Upper lobe of right lung (tissue), 1 donor: Measurements from ENCODE around the gene SSNA1. TPM values are rescaled to one million over a fixed set of nuclear protein-coding genes. Genes with fewer than 3 reads are reported as not detected.

Experiments used
- ATAC-seq: fragments of 200-7000 bp; cut with Tn5 transposase; one replicate; pipeline ENCODE4 v1.9.1; 2020; ENCODE audit warnings: mild to moderate bottlenecking, moderate library complexity
- DNase-seq: peaks from one replicate; pipeline ENCODE4 v3.0.0-alpha.2; 2020
- H3K27ac ChIP-seq: fragments of 200-600 bp; one replicate; pipeline ENCODE4 v1.8.0; 2022
- H3K27me3 ChIP-seq: fragments of 200-600 bp; one replicate; pipeline ENCODE4 v1.8.0; 2022; ENCODE audit warnings: mild to moderate bottlenecking
- H3K36me3 ChIP-seq: fragments of 200-600 bp; one replicate; pipeline ENCODE4 v1.8.0; 2022
- H3K4me1 ChIP-seq: fragments of 200-600 bp; one replicate; pipeline ENCODE4 v1.8.0; 2022
- H3K4me3 ChIP-seq: fragments of 200-600 bp; one replicate; pipeline ENCODE4 v1.8.0; 2022; ENCODE audit warnings: mild to moderate bottlenecking
- H3K9me3 ChIP-seq: fragments of 200-600 bp; one replicate; pipeline ENCODE4 v1.8.0; 2022
- intact Hi-C: fragments of 100-400 bp; cut with DNase I; formaldehyde crosslinking; loops from one replicate; pipeline ENCODE4 v1.11.0; 2022
- total RNA-seq: library from RNA; stranded (reverse); fragmentation: NEBNext Ultra II Directional; extraction: Animal tissue kit (Norgen Biotek cat#: 25700); gene quantifications from one replicate; pipeline ENCODE4 v1.2.1, GENCODE V29; 2021
- TF ChIP-seq, protein P1 (sequence below): fragments of 200-600 bp; IDR thresholded peaks from one replicate; pipeline ENCODE4 v1.8.0; 2022; ENCODE audit warnings: antibody characterized with exemption
- donor health status: DM: no; HTN: yes; CAD: no; lungs with severe emphysema.

Gene SSNA1
- total RNA-seq, 1 donor from 2014 or later: 55.5 TPM

GRCh38 chr9:137173796-137174664 lies 14.4 kb upstream of the SSNA1 start:
- Histone ChIP-seq H3K27ac (no peak overlapping the region), H3K4me1 (peaks cover 4% of the 10 kb centered on the region)
- no peak for DNase-seq

DNA sequence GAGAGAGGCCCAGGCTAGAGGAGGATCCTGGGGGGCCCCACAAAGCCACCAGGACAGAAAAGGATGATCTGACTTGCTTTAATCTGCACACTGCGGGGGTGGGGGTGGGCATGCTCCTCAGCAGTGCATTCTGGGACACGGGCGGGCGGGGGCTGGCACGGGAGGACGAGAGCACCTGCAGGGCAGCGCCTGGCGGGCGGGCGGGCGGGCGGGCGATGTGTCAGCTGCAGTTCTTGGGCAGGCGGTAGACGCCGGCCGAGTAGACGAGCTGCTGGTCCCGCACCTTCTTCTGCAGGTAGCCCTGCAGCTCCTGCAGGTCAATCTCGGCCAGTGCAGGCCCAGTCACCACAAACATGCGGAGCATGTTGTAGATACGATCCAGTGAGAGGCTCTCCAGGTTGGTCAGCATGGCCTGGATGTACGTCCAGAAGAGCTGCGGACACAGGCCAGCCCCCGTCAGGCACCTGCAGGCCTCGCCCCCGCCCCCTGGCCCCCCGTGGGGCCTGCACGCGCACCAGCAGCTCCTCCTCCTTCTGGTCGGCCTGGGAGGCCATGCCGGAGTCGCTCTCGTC lies 13.7 kb upstream of the SSNA1 start:
- intact Hi-C loops: no loop called here
- Histone ChIP-seq H3K27me3 (peaks cover 31% of the 10 kb centered on the region), H3K4me3 (no peak overlapping the region), H3K9me3 (no peaks in the 10 kb centered on the region), H3K36me3 (peaks cover 19% of the 10 kb centered on the region), H3K4me1 (no peaks in the 10 kb centered on the region), H3K27ac (no peak overlapping the region)
- DNase-seq (no peak), ATAC-seq (peak; percentile 4)
- TF ChIP-seq, protein P1, sequence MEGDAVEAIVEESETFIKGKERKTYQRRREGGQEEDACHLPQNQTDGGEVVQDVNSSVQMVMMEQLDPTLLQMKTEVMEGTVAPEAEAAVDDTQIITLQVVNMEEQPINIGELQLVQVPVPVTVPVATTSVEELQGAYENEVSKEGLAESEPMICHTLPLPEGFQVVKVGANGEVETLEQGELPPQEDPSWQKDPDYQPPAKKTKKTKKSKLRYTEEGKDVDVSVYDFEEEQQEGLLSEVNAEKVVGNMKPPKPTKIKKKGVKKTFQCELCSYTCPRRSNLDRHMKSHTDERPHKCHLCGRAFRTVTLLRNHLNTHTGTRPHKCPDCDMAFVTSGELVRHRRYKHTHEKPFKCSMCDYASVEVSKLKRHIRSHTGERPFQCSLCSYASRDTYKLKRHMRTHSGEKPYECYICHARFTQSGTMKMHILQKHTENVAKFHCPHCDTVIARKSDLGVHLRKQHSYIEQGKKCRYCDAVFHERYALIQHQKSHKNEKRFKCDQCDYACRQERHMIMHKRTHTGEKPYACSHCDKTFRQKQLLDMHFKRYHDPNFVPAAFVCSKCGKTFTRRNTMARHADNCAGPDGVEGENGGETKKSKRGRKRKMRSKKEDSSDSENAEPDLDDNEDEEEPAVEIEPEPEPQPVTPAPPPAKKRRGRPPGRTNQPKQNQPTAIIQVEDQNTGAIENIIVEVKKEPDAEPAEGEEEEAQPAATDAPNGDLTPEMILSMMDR: no peak

More at GRCh38 chr9:137173796-137174664, 14.4 kb upstream of the SSNA1 start:
- TF ChIP-seq, protein P1: no peak
- Histone ChIP-seq H3K9me3 (no peaks in the 10 kb centered on the region), H3K36me3 (peaks cover 13% of the 10 kb centered on the region), H3K4me3 (no peak overlapping the region), H3K27me3 (peaks cover 39% of the 10 kb centered on the region)
- intact Hi-C loops: no loop called here
- ATAC-seq: no peak

DNA sequence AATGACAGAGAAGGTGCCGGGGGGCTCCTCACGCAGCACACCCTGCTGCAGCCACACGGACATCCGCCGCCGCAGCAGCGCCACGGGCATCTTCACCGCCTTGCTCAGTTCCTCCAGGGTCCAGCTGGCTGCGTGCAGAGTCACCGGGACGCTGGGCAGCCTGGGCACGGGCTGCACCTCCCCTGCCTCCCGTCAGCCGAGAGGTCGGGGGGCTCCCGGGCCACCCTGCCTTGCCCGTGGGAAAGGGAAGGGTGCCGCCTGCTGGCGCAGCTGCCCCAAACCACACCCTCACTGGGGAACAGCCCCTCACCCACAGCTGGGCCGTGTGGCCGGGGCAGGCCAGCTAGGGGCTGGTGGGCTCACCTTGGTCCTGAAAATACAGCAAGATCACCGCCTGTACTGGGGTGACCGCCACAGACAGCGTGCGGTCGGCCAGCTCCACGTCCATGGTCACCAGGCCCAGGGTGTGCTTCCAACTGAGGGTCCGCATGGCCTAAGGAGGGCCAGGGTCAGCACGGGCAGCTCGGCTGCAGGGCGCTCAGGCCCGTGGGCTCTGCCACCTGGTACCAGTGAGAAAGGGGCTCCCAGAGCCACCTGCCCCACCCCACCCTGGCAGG lies 13.0 kb upstream of the SSNA1 start:
- Histone ChIP-seq H3K4me1 (no peaks in the 10 kb centered on the region), H3K36me3 (peaks cover 26% of the 10 kb centered on the region), H3K27me3 (peaks cover 24% of the 10 kb centered on the region), H3K27ac (no peak overlapping the region), H3K9me3 (no peaks in the 10 kb centered on the region), H3K4me3 (no peak overlapping the region)
- TF ChIP-seq, protein P1: no peak
- ATAC-seq (no peak), DNase-seq (no peak)
- intact Hi-C loops: no loop called here

GRCh38 chr9:137176302-137177182 lies 11.9 kb upstream of the SSNA1 start:
- TF ChIP-seq, protein P1: peak; percentile 43
- Histone ChIP-seq H3K27me3 (peaks cover 15% of the 10 kb centered on the region), H3K4me1 (no peaks in the 10 kb centered on the region), H3K4me3 (no peak overlapping the region), H3K27ac (no peak overlapping the region), H3K9me3 (no peaks in the 10 kb centered on the region), H3K36me3 (peaks cover 36% of the 10 kb centered on the region)
- ATAC-seq: peak; percentile 35
- intact Hi-C loops: no loop called here
- no peak for DNase-seq

DNA sequence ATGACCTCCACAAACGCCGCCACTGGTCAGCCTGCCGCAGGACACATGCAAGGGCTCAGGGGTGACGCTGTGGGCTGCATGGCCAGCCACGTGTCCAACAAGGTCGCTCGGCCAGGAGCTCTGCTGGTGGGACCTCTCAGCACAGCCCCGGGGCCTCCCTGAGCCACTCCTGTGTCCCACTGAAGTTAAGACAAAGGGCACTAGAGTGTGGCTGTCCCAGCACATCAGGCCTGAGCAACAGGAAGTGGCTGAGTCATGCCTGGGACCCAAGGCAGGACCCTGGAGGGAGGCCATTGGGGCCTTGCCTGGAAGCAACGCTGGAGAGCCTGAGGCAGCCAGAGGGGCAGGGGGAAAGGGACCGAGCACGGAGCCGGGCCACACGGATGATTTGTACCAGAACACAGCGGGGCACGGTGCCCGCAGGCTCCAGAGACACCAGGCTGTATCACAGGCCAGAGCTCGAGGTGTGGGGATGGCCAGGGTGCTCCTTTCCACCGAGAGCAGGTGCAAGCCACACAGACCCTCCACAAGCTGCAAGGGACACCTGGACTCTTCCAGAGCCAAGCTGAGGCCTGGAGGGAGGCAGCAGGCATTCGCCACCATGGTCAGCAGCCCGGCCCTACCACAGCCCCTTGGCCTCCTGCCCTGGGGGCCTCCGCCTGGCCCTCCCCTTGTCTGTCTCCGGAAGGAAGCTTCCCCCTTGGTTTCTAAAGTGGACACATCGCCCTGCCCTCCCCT lies 10.1 kb upstream of the SSNA1 start:
- Histone ChIP-seq H3K27me3 (no peaks in the 10 kb centered on the region), H3K4me1 (no peaks in the 10 kb centered on the region), H3K36me3 (peaks cover 53% of the 10 kb centered on the region), H3K27ac (no peak overlapping the region), H3K4me3 (no peak overlapping the region), H3K9me3 (no peaks in the 10 kb centered on the region)
- intact Hi-C loops: no loop called here
- DNase-seq (no peak), ATAC-seq (no peak)
- TF ChIP-seq, protein P1: no peak
